Colonic mucosa (tissue), 4 donors: ENCODE results near the gene TAP2. TPM values are rescaled to one million over a fixed set of nuclear protein-coding genes. Genes with fewer than 3 reads are reported as not detected.

Experiments
- DNase-seq: peaks from one replicate; pipeline ENCODE4 v3.0.0-alpha.2; 2020
- H3K27ac ChIP-seq: fragments of 200-600 bp; one replicate; pipeline ENCODE4 v1.8.0; 2021
- H3K27me3 ChIP-seq: fragments of 200-600 bp; one replicate; pipeline ENCODE4 v1.8.0; 2021
- H3K36me3 ChIP-seq: fragments of 200-600 bp; one replicate; pipeline ENCODE4 v1.8.0; 2021
- H3K4me1 ChIP-seq: fragments of 200-600 bp; one replicate; pipeline ENCODE4 v1.8.0; 2021; ENCODE audit warnings: mild to moderate bottlenecking
- H3K4me3 ChIP-seq: fragments of 200-600 bp; one replicate; pipeline ENCODE4 v1.8.0; 2021
- H3K9ac ChIP-seq, 2 donors: one replicate each; pipeline ENCODE4 v1.7.0; 2013; ENCODE audit warnings: control low read depth in 2 of 2, low read depth in 2 of 2, low read length in 2 of 2
- H3K9me3 ChIP-seq: fragments of 200-600 bp; one replicate; pipeline ENCODE4 v1.8.0; 2021
- intact Hi-C: fragments of 100-400 bp; cut with DNase I; formaldehyde crosslinking; loops from one replicate; pipeline ENCODE4 v1.14.1; 2022
- total RNA-seq, 2 donors: library from RNA; stranded (reverse); fragmentation: NEBNext Ultra II Directional in 1 of 2; extraction: Animal tissue kit (Norgen Biotek cat#: 25700) in 1 of 2; gene quantifications; one replicate each; pipeline ENCODE4 v1.2.1, GENCODE V29; 2021
- TF ChIP-seq, protein P1 (sequence below): fragments of 200-600 bp; IDR thresholded peaks from one replicate; pipeline ENCODE4 v1.8.0; 2022; ENCODE audit warnings: antibody characterized with exemption, mild to moderate bottlenecking
- donor health status: healthy.
- donor health status: DM: no; HTN: no; CAD: no.
- donor health status: DM: no; HTN: no; CAD: no.

Gene TAP2
- total RNA-seq, 2 donors from 2014 or later = 45.2 to 95.1 TPM

GRCh38 chr6:32867554-32868256 is 29.2 kb upstream of the TAP2 start:
- H3K4me3 ChIP-seq = no peak overlapping the region
- H3K9ac ChIP-seq = no peak overlapping the region
- no peak for DNase-seq
- no peaks in the 10 kb centered on the region for H3K27me3 ChIP-seq
- H3K27ac ChIP-seq = no peak overlapping the region
- H3K9me3 ChIP-seq = no peaks in the 10 kb centered on the region
- intact Hi-C loops = loop anchor here (5.0 to 10.0 kb wide), 2 partner anchors 40 to 453 kb away; no protein-coding TSS in a partner anchor
- no peaks in the 10 kb centered on the region for H3K36me3 ChIP-seq
- H3K4me1 ChIP-seq = no peaks in the 10 kb centered on the region
- TF ChIP-seq, protein P1, sequence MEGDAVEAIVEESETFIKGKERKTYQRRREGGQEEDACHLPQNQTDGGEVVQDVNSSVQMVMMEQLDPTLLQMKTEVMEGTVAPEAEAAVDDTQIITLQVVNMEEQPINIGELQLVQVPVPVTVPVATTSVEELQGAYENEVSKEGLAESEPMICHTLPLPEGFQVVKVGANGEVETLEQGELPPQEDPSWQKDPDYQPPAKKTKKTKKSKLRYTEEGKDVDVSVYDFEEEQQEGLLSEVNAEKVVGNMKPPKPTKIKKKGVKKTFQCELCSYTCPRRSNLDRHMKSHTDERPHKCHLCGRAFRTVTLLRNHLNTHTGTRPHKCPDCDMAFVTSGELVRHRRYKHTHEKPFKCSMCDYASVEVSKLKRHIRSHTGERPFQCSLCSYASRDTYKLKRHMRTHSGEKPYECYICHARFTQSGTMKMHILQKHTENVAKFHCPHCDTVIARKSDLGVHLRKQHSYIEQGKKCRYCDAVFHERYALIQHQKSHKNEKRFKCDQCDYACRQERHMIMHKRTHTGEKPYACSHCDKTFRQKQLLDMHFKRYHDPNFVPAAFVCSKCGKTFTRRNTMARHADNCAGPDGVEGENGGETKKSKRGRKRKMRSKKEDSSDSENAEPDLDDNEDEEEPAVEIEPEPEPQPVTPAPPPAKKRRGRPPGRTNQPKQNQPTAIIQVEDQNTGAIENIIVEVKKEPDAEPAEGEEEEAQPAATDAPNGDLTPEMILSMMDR = no peak

- no peaks in the 10 kb centered on the region for H3K9me3 ChIP-seq
- TF ChIP-seq, protein P1 = no peak
- H3K4me3 ChIP-seq = no peak overlapping the region
- no peak overlapping the region for H3K9ac ChIP-seq
- intact Hi-C loops = loop anchor here (5.0 to 10.0 kb wide), 2 partner anchors 40 to 452 kb away; no protein-coding TSS in a partner anchor
- DNase-seq = no peak
- H3K27me3 ChIP-seq = no peaks in the 10 kb centered on the region
- H3K36me3 ChIP-seq = no peaks in the 10 kb centered on the region
- H3K27ac ChIP-seq = no peak overlapping the region
- H3K4me1 ChIP-seq = no peaks in the 10 kb centered on the region
These were observed 28.5 kb upstream of the TAP2 start for GRCh38 chr6:32867022-32867477.

GRCh38 chr6:32865724-32866443 is 27.3 kb upstream of the TAP2 start:
- no peaks in the 10 kb centered on the region for H3K9me3 ChIP-seq
- no peak for DNase-seq
- H3K36me3 ChIP-seq = no peaks in the 10 kb centered on the region
- intact Hi-C loops = loop anchor here (5.0 to 10.0 kb wide), 2 partner anchors 39 to 451 kb away; no protein-coding TSS in a partner anchor
- no peak overlapping the region for H3K4me3 ChIP-seq
- H3K27ac ChIP-seq = no peak overlapping the region
- H3K4me1 ChIP-seq = no peaks in the 10 kb centered on the region
- TF ChIP-seq, protein P1 = no peak
- H3K27me3 ChIP-seq = no peaks in the 10 kb centered on the region
- no peak overlapping the region for H3K9ac ChIP-seq

DNA sequence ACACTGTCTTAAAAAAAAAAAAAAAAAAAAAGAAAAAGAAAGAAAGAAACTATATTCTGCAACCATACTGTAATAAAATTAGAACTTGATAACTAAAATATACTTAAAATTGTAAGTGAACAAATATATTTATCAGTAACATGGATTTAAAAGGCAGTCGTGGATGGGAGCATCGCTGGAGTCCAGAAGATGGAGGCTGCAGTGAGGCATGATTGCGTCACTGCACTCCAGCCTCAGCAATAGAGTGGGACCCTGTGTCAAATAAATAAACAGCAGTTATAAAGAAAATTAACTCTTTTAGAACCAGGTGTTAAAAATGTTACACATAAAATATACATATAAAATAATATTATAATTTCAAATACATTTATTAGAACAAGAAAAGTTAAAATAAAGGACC is 24.2 kb upstream of the TAP2 start:
- TF ChIP-seq, protein P1 = no peak
- H3K27me3 ChIP-seq = no peaks in the 10 kb centered on the region
- no peaks in the 10 kb centered on the region for H3K9me3 ChIP-seq
- DNase-seq = no peak
- intact Hi-C loops = loop anchor here (10.0 kb wide), 1 partner anchor 448 kb away; no protein-coding TSS in a partner anchor
- no peaks in the 10 kb centered on the region for H3K4me1 ChIP-seq
- no peak overlapping the region for H3K9ac ChIP-seq
- no peak overlapping the region for H3K4me3 ChIP-seq
- H3K36me3 ChIP-seq = peaks cover 6% of the 10 kb centered on the region
- H3K27ac ChIP-seq = no peak overlapping the region

GRCh38 chr6:32860674-32861073 is 22.1 kb upstream of the TAP2 start:
- no peaks in the 10 kb centered on the region for H3K27me3 ChIP-seq
- H3K9ac ChIP-seq = no peak overlapping the region
- DNase-seq = no peak
- H3K4me3 ChIP-seq = no peak overlapping the region
- H3K9me3 ChIP-seq = no peaks in the 10 kb centered on the region
- no peak overlapping the region for H3K27ac ChIP-seq
- intact Hi-C loops = loop anchor here (10.0 kb wide), 1 partner anchor 446 kb away; no protein-coding TSS in a partner anchor
- TF ChIP-seq, protein P1 = no peak
- peaks cover 6% of the 10 kb centered on the region for H3K36me3 ChIP-seq
- H3K4me1 ChIP-seq = no peaks in the 10 kb centered on the region
